PC-9 (cell line): ENCODE measurements around the gene F2RL3. TPM values are rescaled to one million over a fixed set of nuclear protein-coding genes. Genes with fewer than 3 reads are reported as not detected.

Experiments
- BruUV-seq: library from RNA; stranded (reverse); fragments of 400-500 nt; replicated peaks from 2 replicates; lab custom pipeline; 2021; lab: Mats Ljungman, UMichigan
- CTCF ChIA-PET: fragments of 300-600 bp; sonication (Branson Sonifier 250); formaldehyde crosslinking; loops from one replicate; lab custom pipeline; 2022; ENCODE audit warnings: antibody characterized with exemption; lab: Charles Lee
- POLR2A ChIA-PET: fragments of 300-600 bp; sonication (Branson Sonifier 250); formaldehyde crosslinking; loops from one replicate; lab custom pipeline; 2022; ENCODE audit warnings: antibody characterized with exemption; ENCODE audit not compliant: unreplicated experiment; lab: Charles Lee
- DNase-seq, 2 experiments: peaks; one replicate each; pipeline versions ENCODE4 v3.0.0 to v3.0.0-alpha.2; 2015 to 2022; ENCODE audit warnings: mixed read lengths in 1 of 2
- H2AFZ ChIP-seq: fragments of 200-600 bp; sonication (generic); 2 replicates; pipeline ENCODE4 v1.8.1; 2017; ENCODE audit warnings: antibody characterized with exemption
- H3F3A ChIP-seq: fragments of 200-600 bp; sonication (generic); 2 replicates; pipeline ENCODE4 v1.8.1; 2017; ENCODE audit warnings: antibody characterized with exemption, mild to moderate bottlenecking, low read depth; ENCODE audit not compliant: insufficient read depth
- H3K27ac ChIP-seq: fragments of 200-600 bp; sonication (generic); 2 replicates; pipeline ENCODE4 v1.6.1; 2016; ENCODE audit warnings: mixed run types
- H3K27me3 ChIP-seq: fragments of 200-600 bp; sonication (generic); 2 replicates; pipeline ENCODE4 v1.6.1; 2016; ENCODE audit warnings: low read depth, mixed run types; ENCODE audit not compliant: insufficient read depth
- H3K36me3 ChIP-seq: fragments of 200-600 bp; sonication (generic); 2 replicates; pipeline ENCODE4 v1.6.1; 2016; ENCODE audit warnings: low read depth, mixed run types
- H3K4me1 ChIP-seq: fragments of 200-600 bp; sonication (generic); replicated peaks from 2 replicates; pipeline ENCODE4 v1.6.1; 2016; ENCODE audit warnings: mixed run types; ENCODE audit not compliant: insufficient read depth
- H3K4me2 ChIP-seq: fragments of 200-600 bp; sonication (generic); 2 replicates; pipeline ENCODE4 v1.6.1; 2017; ENCODE audit warnings: mixed run types
- H3K4me3 ChIP-seq: fragments of 200-600 bp; sonication (generic); 2 replicates; pipeline ENCODE4 v1.6.1; 2016; ENCODE audit warnings: mixed run types
- H3K79me2 ChIP-seq: fragments of 200-600 bp; sonication (generic); 2 replicates; pipeline ENCODE4 v1.6.1; 2017; ENCODE audit warnings: low read depth, mixed run types
- H3K9me2 ChIP-seq: fragments of 200-600 bp; sonication (generic); 2 replicates; pipeline ENCODE4 v1.8.1; 2017; ENCODE audit warnings: mild to moderate bottlenecking; ENCODE audit not compliant: insufficient read depth
- H3K9me3 ChIP-seq: fragments of 200-600 bp; sonication (generic); 2 replicates; pipeline ENCODE4 v1.8.1; 2016; ENCODE audit warnings: low read depth; ENCODE audit not compliant: insufficient read depth
- H4K20me1 ChIP-seq: fragments of 200-600 bp; sonication (generic); 2 replicates; pipeline ENCODE4 v1.8.1; 2017; ENCODE audit not compliant: insufficient read depth
- CTCF ChIP-seq: fragments of 200-600 bp; sonication (generic); conservative IDR thresholded peaks from 2 replicates; pipeline ENCODE4 v1.6.1; 2017; ENCODE audit warnings: mixed run types, antibody characterized with exemption, mild to moderate bottlenecking, moderate library complexity
- EZH2 ChIP-seq: fragments of 200-600 bp; sonication (generic); IDR thresholded peaks from 2 replicates; pipeline ENCODE4 v1.8.0; 2017; ENCODE audit warnings: antibody characterized with exemption, low read depth
- intact Hi-C: fragments of 100-400 bp; cut with micrococcal nuclease; formaldehyde crosslinking; loops from one replicate; pipeline ENCODE4 v1.10.0; 2022; ENCODE audit not compliant: unreplicated experiment
- total RNA-seq: library from RNA; stranded (reverse); gene quantifications from 2 replicates; pipeline ENCODE4 v1.2.3, GENCODE V29; 2021

The F2RL3 gene
- total RNA-seq, 1 experiment from 2014 or later, result not detected

GRCh38 chr19:16851031-16851712 is 37.6 kb upstream of the F2RL3 start:
- intact Hi-C loops, result no loop called here
- Histone ChIP-seq H2AFZ (no peak overlapping the region), H3K4me2 (no peak overlapping the region)

GRCh38 chr19:16853066-16853465 is 35.7 kb upstream of the F2RL3 start:
- ChIA-PET CTCF (no interaction called here), POLR2A (no interaction called here)
- Histone ChIP-seq H3K79me2 (no peaks in the 10 kb centered on the region), H3F3A (peaks cover 18% of the 10 kb centered on the region), H3K4me1 (peaks cover 24% of the 10 kb centered on the region), H3K4me2 (no peak overlapping the region), H2AFZ (no peak overlapping the region), H3K9me3 (no peaks in the 10 kb centered on the region), H3K27ac (no peak overlapping the region), H3K9me2 (no peaks in the 10 kb centered on the region), H3K36me3 (peaks cover 38% of the 10 kb centered on the region), H3K4me3 (no peak overlapping the region), H3K27me3 (no peaks in the 10 kb centered on the region), H4K20me1 (peaks cover 29% of the 10 kb centered on the region; the same call in 1 of the 2 replicates)
- DNase-seq, result no peak
- BruUV-seq, result no TSS peak
- TF ChIP-seq EZH2, result no peak
- TF ChIP-seq CTCF, result no peak
- intact Hi-C loops, result no loop called here

More at GRCh38 chr19:16851031-16851712, 37.6 kb upstream of the F2RL3 start:
- no TSS peak for BruUV-seq
- DNase-seq, result no peak
- Histone ChIP-seq H3K27me3 (no peaks in the 10 kb centered on the region), H3K79me2 (no peaks in the 10 kb centered on the region), H3K9me2 (no peaks in the 10 kb centered on the region), H3K27ac (no peak overlapping the region), H3K36me3 (peaks cover 46% of the 10 kb centered on the region), H4K20me1 (peaks cover 29% of the 10 kb centered on the region; the same call in 1 of the 2 replicates), H3K9me3 (no peaks in the 10 kb centered on the region), H3K4me3 (no peak overlapping the region), H3K4me1 (peaks cover 27% of the 10 kb centered on the region), H3F3A (peaks cover 18% of the 10 kb centered on the region)
- TF ChIP-seq EZH2 (no peak), CTCF (no peak)
- CTCF ChIA-PET, result no interaction called here
- POLR2A ChIA-PET, result no interaction called here

GRCh38 chr19:16856091-16856490 is 32.7 kb upstream of the F2RL3 start:
- ChIA-PET CTCF (no interaction called here), POLR2A (no interaction called here)
- peaks cover 15% of the 10 kb centered on the region for H3K36me3 ChIP-seq
- H2AFZ ChIP-seq, result no peak overlapping the region
- no peak for TF ChIP-seq EZH2
- TF ChIP-seq CTCF, result no peak
- no peak for DNase-seq
- H3K79me2 ChIP-seq, result no peaks in the 10 kb centered on the region
- H3K9me3 ChIP-seq, result no peaks in the 10 kb centered on the region
- H3F3A ChIP-seq, result no peaks in the 10 kb centered on the region; the same call in none of the 2 replicates
- no peaks in the 10 kb centered on the region for H3K9me2 ChIP-seq
- intact Hi-C loops, result no loop called here
- BruUV-seq, result no TSS peak
- no peaks in the 10 kb centered on the region for H3K27me3 ChIP-seq
- 0 out of 2 replicates have a peak, but pooled peaks cover 22% of the 10 kb centered on the region for H4K20me1 ChIP-seq
- H3K4me3 ChIP-seq, result no peak overlapping the region
- no peak overlapping the region for H3K4me2 ChIP-seq
- H3K4me1 ChIP-seq, result no peaks in the 10 kb centered on the region
- no peak overlapping the region for H3K27ac ChIP-seq
